Skeletal muscle tissue (tissue), 4 donors: ENCODE data around the gene ANKH. TPM values are rescaled to one million over a fixed set of nuclear protein-coding genes. Genes with fewer than 3 reads are reported as not detected.

Source experiments
- H3K27ac ChIP-seq: one replicate; pipeline ENCODE4 v1.7.0; 2013; ENCODE audit warnings: mild to moderate bottlenecking, low read depth, low read length, inconsistent platforms
- H3K27me3 ChIP-seq, 3 donors: one replicate each; pipeline ENCODE4 v1.7.0; 2013; ENCODE audit warnings: low read length in 3 of 3; ENCODE audit not compliant: control insufficient read depth in 3 of 3, insufficient read depth in 3 of 3
- H3K36me3 ChIP-seq, 3 donors: one replicate each; pipeline ENCODE4 v1.7.0; 2013; ENCODE audit warnings: low read length in 3 of 3; ENCODE audit not compliant: control insufficient read depth in 3 of 3, insufficient read depth in 3 of 3
- H3K4me1 ChIP-seq, 3 donors: one replicate each; pipeline ENCODE4 v1.7.0; 2013; ENCODE audit warnings: low read length in 3 of 3, mild to moderate bottlenecking in 3 of 3; ENCODE audit not compliant: control insufficient read depth in 3 of 3, insufficient read depth in 3 of 3
- H3K4me3 ChIP-seq, 3 donors: one replicate each; pipeline ENCODE4 v1.7.0; 2013; ENCODE audit warnings: low read length in 3 of 3
- H3K9ac ChIP-seq, 3 donors: one replicate each; pipeline ENCODE4 v1.7.0; 2013; ENCODE audit warnings: low read length in 3 of 3, mild to moderate bottlenecking in 3 of 3, moderate library complexity in 2 of 3, low read depth in 1 of 3
- H3K9me3 ChIP-seq, 3 donors: one replicate each; pipeline ENCODE4 v1.7.0; 2013; ENCODE audit warnings: low read length in 3 of 3; ENCODE audit not compliant: control insufficient read depth in 3 of 3
- total RNA-seq: library from RNA; depleted of rRNA; stranded (reverse); fragments of >200 nt; gene quantifications from one replicate; pipeline ENCODE4 v1.2.3, GENCODE V29; 2014
- donor health status: Osteomylitis.

ANKH gene
- total RNA-seq, 1 donor from 2014 or later: 13.0 TPM

DNA sequence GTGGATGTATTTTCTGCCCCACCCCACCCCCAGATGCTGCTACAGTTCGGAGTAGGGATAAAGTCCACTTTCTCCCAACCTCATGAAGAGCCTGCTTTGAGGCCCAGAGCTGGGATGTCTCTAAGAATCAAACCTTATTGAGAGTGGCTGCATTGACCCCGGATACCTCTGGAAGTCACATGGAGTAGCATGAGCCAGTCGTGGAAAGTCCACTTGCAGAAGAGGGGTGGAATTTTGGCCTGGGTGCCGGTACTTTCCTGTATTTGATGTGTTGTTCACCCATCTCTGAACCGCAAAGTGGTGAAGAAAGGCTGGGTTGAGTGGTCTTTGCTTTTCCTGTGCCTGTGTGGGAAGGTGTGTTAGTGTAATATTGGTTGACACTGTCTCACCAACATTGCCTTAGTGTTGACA is 203.4 kb downstream of the ANKH start:
- peaks cover 0 to 3% (median 2%) of the 10 kb centered on the region in 3 donors for H3K36me3 ChIP-seq
- no peak overlapping the region for H3K27ac ChIP-seq
- no peaks in the 10 kb centered on the region for H3K9me3 ChIP-seq
- H3K9ac ChIP-seq: no peak overlapping the region
- peaks cover 24 to 49% (median 43%) of the 10 kb centered on the region in 3 donors for H3K4me1 ChIP-seq
- no peaks in the 10 kb centered on the region for H3K27me3 ChIP-seq
- H3K4me3 ChIP-seq: no peak overlapping the region

DNA sequence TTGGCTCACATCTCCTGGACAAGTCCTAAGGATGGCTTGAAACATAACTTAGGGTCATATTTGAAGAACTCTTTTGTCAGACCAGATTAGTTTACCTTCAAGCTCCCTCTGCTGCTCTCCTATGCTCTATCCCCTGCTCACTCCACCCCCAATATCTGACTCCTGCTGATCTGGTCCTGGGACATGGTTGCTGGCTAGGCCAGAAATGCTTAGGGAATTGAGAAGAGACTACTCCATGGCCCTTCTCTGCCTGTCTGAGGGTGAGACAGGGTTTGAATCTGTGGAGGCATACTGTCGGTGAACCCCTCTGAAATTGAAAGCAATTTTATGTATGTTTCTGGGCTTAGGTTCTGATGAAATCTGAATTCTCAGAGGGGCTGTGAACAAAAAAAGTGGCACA is 203.8 kb downstream of the ANKH start:
- Histone ChIP-seq H3K9me3 (no peaks in the 10 kb centered on the region), H3K27ac (no peak overlapping the region), H3K4me3 (no peak overlapping the region), H3K27me3 (no peaks in the 10 kb centered on the region), H3K4me1 (peaks cover 25 to 47% (median 42%) of the 10 kb centered on the region in 3 donors), H3K9ac (peak overlapping the region in 1 of 3 donors; percentile 9), H3K36me3 (peaks cover 0 to 3% (median 2%) of the 10 kb centered on the region in 3 donors)

DNA sequence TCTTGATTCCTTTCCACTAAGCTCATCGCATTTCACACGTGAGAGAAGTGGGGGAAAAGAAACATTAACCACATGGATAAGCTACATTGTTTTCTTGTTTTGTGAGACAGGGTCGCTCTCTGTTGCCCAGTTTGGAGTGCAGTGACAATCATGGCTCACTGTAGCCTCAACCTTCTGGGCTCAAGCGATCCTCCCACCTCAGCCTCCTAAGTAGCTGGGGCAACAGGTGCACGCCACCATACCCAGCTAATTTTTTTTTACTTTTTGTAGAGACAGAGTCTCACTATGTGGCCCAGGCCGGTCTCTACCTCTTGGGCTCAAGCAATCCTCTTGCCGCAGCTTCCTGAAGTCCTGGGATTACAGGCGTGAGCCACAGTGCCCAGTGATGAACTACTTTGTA is 204.3 kb downstream of the ANKH start:
- no peak overlapping the region for H3K27ac ChIP-seq

DNA sequence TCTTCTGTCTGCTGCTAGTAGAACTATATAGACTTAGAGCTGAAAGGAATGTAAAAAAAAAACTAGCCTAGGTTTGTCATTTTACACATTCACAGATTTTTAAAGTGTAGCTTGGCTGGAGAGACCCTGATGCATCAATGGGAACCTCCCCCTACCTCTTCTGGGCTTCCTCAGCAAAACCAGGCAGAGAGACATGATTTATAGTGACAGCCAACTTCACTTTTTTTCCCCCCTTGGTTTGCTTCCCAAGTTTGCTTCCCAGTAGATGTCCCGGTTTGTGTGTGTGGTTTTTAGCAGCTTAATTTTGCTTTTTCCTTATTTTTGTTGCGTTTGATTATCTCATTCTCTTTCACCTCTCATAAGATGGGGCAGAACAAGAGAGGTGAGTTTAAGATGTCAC is 205.2 kb downstream of the ANKH start:
- Histone ChIP-seq H3K9ac (peak overlapping the region in 1 of 3 donors; percentile 89), H3K36me3 (peaks cover 0 to 3% (median 2%) of the 10 kb centered on the region in 3 donors), H3K9me3 (no peaks in the 10 kb centered on the region), H3K27ac (no peak overlapping the region), H3K4me1 (peaks cover 20 to 35% (median 31%) of the 10 kb centered on the region in 3 donors), H3K27me3 (no peaks in the 10 kb centered on the region), H3K4me3 (no peak overlapping the region)

More for the DNA sequence above, 204.3 kb downstream of the ANKH start:
- Histone ChIP-seq H3K4me1 (peaks cover 21 to 42% (median 37%) of the 10 kb centered on the region in 3 donors), H3K36me3 (peaks cover 0 to 3% (median 2%) of the 10 kb centered on the region in 3 donors), H3K4me3 (no peak overlapping the region), H3K27me3 (no peaks in the 10 kb centered on the region), H3K9me3 (no peaks in the 10 kb centered on the region), H3K9ac (peak overlapping the region in 1 of 3 donors; percentile 9)

DNA sequence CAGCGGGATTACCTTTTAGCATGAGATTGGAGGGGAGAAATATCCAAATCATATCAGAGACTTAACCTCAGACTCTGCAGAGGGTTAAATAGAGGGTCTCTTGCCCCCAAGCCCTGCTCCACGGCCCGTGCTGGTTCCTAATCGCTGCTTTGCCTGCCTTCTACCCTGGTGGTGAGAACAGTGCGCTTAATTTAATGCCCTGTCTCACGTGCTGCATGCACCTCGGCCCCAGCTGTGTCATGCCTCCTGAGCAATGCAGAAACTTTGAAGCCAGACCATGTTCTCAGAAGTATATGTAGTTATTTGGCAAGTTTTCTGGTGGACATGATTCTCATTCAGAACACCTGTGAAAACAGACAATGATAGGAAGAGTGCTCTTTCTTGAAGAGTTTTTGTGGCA is 205.6 kb downstream of the ANKH start:
- peak overlapping the region; percentile 86 to 94 (median 89) for H3K4me3 ChIP-seq
- no peaks in the 10 kb centered on the region for H3K27me3 ChIP-seq
- H3K27ac ChIP-seq: no peak overlapping the region
- peak overlapping the region; percentile 46 to 89 (median 89) for H3K9ac ChIP-seq
- H3K4me1 ChIP-seq: peaks cover 20 to 35% (median 31%) of the 10 kb centered on the region in 3 donors
- H3K9me3 ChIP-seq: no peaks in the 10 kb centered on the region
- peaks cover 0 to 3% (median 2%) of the 10 kb centered on the region in 3 donors for H3K36me3 ChIP-seq

DNA sequence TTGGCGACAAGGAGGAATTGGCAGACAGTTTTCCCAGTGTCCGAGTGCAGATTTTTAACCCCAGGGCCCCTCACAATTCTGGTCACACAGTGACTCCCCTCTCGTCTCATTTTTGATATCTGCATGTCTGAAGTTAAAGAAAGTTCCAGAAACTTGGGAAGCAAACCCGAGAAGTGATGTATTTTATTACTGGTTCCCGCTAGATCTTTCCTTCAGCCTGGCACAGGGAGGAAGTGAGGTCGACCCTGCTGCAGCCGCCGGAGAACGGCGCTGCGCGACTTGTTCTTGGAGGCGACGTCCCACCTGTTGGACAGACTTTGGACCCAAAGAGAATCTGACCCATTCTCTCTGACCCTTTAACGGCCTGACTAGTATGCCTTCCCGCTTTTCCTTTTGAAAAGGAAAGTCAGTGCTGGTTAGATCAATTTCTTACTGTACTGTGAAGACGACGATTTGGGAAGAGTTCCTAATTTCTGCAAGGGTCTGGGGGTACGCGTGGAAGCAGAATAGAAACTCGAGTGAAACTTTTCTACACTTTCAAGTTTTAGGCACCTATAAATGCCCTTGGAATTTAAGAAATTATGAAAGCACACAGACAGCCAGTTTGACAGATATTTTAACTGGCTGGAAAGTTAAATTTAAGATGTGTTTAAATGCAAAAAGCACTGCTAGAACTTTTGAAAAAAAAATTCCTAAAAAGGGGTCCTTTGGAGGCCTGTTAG is 206.3 kb downstream of the ANKH start:
- Histone ChIP-seq H3K4me1 (peaks cover 20 to 35% (median 29%) of the 10 kb centered on the region in 3 donors), H3K9me3 (no peaks in the 10 kb centered on the region)

DNA sequence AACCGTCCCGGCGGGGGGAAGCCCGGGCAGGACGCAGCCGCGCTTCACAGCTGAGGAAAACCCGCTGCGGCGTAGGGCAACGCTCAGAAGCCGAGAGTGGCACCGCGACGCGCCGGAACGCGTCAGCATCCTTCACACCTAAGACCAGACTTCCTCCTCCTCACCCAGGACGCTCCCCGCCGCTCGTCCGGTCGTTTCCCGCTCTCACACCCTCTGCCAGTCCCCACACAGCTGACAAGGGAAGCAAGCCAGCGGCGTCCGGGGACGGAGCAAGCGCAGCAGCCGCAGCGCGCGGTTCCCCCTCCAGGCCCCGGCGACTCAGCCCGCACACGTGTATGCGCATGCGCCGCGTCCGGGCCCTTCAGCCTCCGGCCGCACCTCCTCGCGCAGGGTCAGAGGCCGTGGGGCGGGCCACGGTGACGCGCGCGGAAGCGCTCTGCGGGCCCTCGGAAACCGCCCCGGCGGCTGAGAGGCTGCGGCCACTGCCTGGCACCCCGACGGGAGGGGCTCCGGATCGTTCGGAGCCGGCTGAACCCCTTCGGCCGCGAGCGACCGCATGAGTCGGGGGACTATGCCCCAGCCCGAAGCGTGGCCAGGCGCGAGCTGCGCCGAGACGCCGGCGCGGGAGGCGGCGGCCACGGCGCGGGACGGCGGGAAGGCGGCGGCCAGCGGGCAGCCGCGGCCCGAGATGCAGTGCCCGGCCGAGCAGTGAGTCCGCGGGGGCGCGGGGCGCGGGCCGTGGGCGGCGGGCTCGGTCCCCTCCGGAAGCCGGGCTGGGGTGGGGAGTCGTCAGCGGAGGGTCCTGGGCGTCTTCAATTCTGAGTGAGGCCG is 207.1 kb downstream of the ANKH start, which contains the start of gene OTULIN:
OTULIN (plus strand) TSS at position 449 of the 831 bp plus-strand sequence; CDS start at position 557, 108 bp downstream.
- no peaks in the 10 kb centered on the region for H3K9me3 ChIP-seq
- peak within 1 kb of the TSS; percentile 88 to 94 (median 89) for H3K4me3 ChIP-seq
- peak within 1 kb of the TSS; percentile 77 to 89 (median 89) for H3K9ac ChIP-seq
- peaks cover 0 to 3% (median 2%) of the 10 kb centered on the region in 3 donors for H3K36me3 ChIP-seq
- peak within 1 kb of the TSS; percentile 86 for H3K27ac ChIP-seq
- H3K27me3 ChIP-seq: no peaks in the 10 kb centered on the region
- H3K4me1 ChIP-seq: peaks cover 20 to 35% (median 29%) of the 10 kb centered on the region in 3 donors

More for the DNA sequence above, 206.3 kb downstream of the ANKH start:
- H3K36me3 ChIP-seq: peaks cover 0 to 3% (median 2%) of the 10 kb centered on the region in 3 donors
- peak overlapping the region; percentile 86 to 94 (median 89) for H3K4me3 ChIP-seq
- H3K27me3 ChIP-seq: no peaks in the 10 kb centered on the region
- peak overlapping the region; percentile 86 for H3K27ac ChIP-seq
- peak overlapping the region; percentile 77 to 89 (median 89) for H3K9ac ChIP-seq

DNA sequence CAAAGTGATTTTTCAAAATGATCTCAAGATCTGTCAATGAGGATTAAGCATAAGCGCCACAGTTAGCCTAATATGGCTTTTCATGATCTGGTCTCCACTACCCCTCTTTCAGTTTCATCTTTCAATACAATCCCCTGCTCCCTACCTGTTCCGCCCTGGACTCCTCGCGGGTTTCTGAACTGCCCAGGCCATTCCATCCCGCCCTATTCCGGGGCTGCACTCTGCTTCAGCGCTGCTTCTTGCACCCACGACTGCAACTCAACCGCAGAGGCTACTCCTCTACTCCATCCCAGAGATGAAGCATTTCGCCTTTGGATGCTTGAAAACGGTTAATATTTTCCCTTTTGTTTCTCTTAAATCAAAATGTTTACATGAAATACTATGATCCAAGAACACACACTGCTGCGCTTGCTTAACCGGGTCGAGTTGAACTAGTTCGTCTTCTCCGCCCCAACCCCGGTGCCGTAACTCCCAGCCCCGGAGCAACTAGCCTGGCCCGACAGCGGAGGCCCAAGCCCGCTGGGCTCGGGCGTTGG is 207.8 kb downstream of the ANKH start:
- Histone ChIP-seq H3K27me3 (no peaks in the 10 kb centered on the region), H3K9ac (peak overlapping the region; percentile 77 to 89 (median 89)), H3K4me3 (peak overlapping the region; percentile 88 to 94 (median 89)), H3K27ac (peak overlapping the region; percentile 86), H3K9me3 (no peaks in the 10 kb centered on the region), H3K4me1 (peaks cover 20 to 35% (median 29%) of the 10 kb centered on the region in 3 donors), H3K36me3 (peaks cover 0 to 3% (median 2%) of the 10 kb centered on the region in 3 donors)

DNA sequence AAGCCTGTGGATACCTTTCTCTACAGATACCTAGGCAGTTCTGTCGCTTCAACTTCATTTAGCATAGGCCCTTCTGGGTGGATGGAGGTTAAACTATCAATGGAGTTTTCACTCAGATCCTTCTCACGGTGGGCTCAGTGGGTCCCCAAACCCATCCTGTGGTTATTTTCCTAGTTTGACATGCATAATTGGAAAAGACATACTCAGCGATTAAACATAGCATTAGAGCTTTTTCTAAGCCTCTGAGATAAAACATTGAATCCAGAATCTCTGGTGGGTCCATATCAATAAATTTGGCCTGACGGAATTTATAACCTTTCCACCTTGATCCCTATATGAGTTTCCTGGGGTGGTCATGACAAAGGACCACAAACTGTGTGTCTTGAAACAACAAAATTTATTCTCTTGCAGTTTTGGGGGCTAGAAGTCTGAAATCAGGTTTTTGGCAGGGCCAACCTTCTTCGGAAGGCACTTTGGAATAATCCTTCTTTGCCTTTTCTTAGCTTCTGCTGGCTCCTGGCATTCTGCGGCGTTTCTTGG is 208.8 kb downstream of the ANKH start:
- no peaks in the 10 kb centered on the region for H3K27me3 ChIP-seq
- H3K27ac ChIP-seq: no peak overlapping the region
- H3K36me3 ChIP-seq: no peaks in the 10 kb centered on the region
- H3K4me1 ChIP-seq: peaks cover 20 to 28% (median 28%) of the 10 kb centered on the region in 3 donors
- H3K4me3 ChIP-seq: no peak overlapping the region
- H3K9ac ChIP-seq: no peak overlapping the region
- H3K9me3 ChIP-seq: no peaks in the 10 kb centered on the region
